ENCODE results near the gene RAD51B. TPM values are rescaled to one million over a fixed set of nuclear protein-coding genes. Genes with fewer than 3 reads are reported as not detected.

RAD51B gene
- total RNA-seq, 1 donor from 2014 or later = 25.1 TPM

- Mint-ChIP-seq H3K4me3 (ENCODE audit: low read depth) (no peak overlapping the region), H3K27ac (peak overlapping the region; percentile 80), H3K9me3 (peaks cover 11% of the 10 kb centered on the region), H3K27me3 (ENCODE audit: low read depth) (no peaks in the 10 kb centered on the region), H3K36me3 (ENCODE audit: low read depth) (peaks cover 2% of the 10 kb centered on the region), H3K4me1 (ENCODE audit: low read depth) (peaks cover 53% of the 10 kb centered on the region)
- intact Hi-C loops (cut with micrococcal nuclease) = loop anchor here (2.0 to 10.0 kb wide), 3 partner anchors 54 to 260 kb away; no protein-coding TSS in a partner anchor
- no peak for DNase-seq (ENCODE audit: low spot score)
Measured at GRCh38 chr14:68665131-68665530, 845.6 kb downstream of the RAD51B start.

- peaks cover 11% of the 10 kb centered on the region for H3K9me3 Mint-ChIP-seq
- DNase-seq (ENCODE audit: low spot score) = no peak
- intact Hi-C loops (cut with micrococcal nuclease) = loop anchor here (2.0 to 10.0 kb wide), 3 partner anchors 53 to 261 kb away; no protein-coding TSS in a partner anchor
- H3K27me3 Mint-ChIP-seq (ENCODE audit: low read depth) = no peaks in the 10 kb centered on the region
- peaks cover 2% of the 10 kb centered on the region for H3K36me3 Mint-ChIP-seq (ENCODE audit: low read depth)
- no peak overlapping the region for H3K4me3 Mint-ChIP-seq (ENCODE audit: low read depth)
- peaks cover 52% of the 10 kb centered on the region for H3K4me1 Mint-ChIP-seq (ENCODE audit: low read depth)
- no peak overlapping the region for H3K27ac Mint-ChIP-seq
Measured at GRCh38 chr14:68665792-68666204, 846.2 kb downstream of the RAD51B start.

- Mint-ChIP-seq H3K36me3 (ENCODE audit: low read depth) (peaks cover 2% of the 10 kb centered on the region), H3K9me3 (peaks cover 11% of the 10 kb centered on the region), H3K27ac (no peak overlapping the region), H3K27me3 (ENCODE audit: low read depth) (no peaks in the 10 kb centered on the region), H3K4me1 (ENCODE audit: low read depth) (peaks cover 49% of the 10 kb centered on the region), H3K4me3 (ENCODE audit: low read depth) (no peak overlapping the region)
- intact Hi-C loops (cut with micrococcal nuclease) = loop anchor here (10.0 kb wide), 1 partner anchor 261 kb away; no protein-coding TSS in a partner anchor
- no peak for DNase-seq (ENCODE audit: low spot score)
Measured at GRCh38 chr14:68666236-68666635, 846.7 kb downstream of the RAD51B start.

GRCh38 chr14:68666899-68667298, 847.3 kb downstream of the RAD51B start:
- peaks cover 46% of the 10 kb centered on the region for H3K4me1 Mint-ChIP-seq (ENCODE audit: low read depth)

GRCh38 chr14:68667313-68667791, 847.8 kb downstream of the RAD51B start:
- Mint-ChIP-seq H3K27me3 (ENCODE audit: low read depth) (no peaks in the 10 kb centered on the region), H3K4me3 (ENCODE audit: low read depth) (no peak overlapping the region), H3K27ac (no peak overlapping the region), H3K36me3 (ENCODE audit: low read depth) (peaks cover 2% of the 10 kb centered on the region), H3K4me1 (ENCODE audit: low read depth) (peaks cover 41% of the 10 kb centered on the region), H3K9me3 (peaks cover 11% of the 10 kb centered on the region)
- DNase-seq (ENCODE audit: low spot score) = no peak
- intact Hi-C loops (cut with micrococcal nuclease) = loop anchor here (10.0 kb wide), 1 partner anchor 263 kb away; no protein-coding TSS in a partner anchor

More at GRCh38 chr14:68666899-68667298, 847.3 kb downstream of the RAD51B start:
- Mint-ChIP-seq H3K27me3 (ENCODE audit: low read depth) (no peaks in the 10 kb centered on the region), H3K9me3 (peaks cover 11% of the 10 kb centered on the region), H3K27ac (no peak overlapping the region), H3K36me3 (ENCODE audit: low read depth) (peaks cover 2% of the 10 kb centered on the region), H3K4me3 (ENCODE audit: low read depth) (no peak overlapping the region)
- intact Hi-C loops (cut with micrococcal nuclease) = loop anchor here (10.0 kb wide), 1 partner anchor 262 kb away; no protein-coding TSS in a partner anchor
- DNase-seq (ENCODE audit: low spot score) = no peak

GRCh38 chr14:68668028-68668427, 848.4 kb downstream of the RAD51B start:
- Mint-ChIP-seq H3K4me3 (ENCODE audit: low read depth) (no peak overlapping the region), H3K9me3 (peaks cover 11% of the 10 kb centered on the region), H3K27me3 (ENCODE audit: low read depth) (no peaks in the 10 kb centered on the region), H3K36me3 (ENCODE audit: low read depth) (peaks cover 2% of the 10 kb centered on the region), H3K27ac (no peak overlapping the region), H3K4me1 (ENCODE audit: low read depth) (peaks cover 36% of the 10 kb centered on the region)
- intact Hi-C loops (cut with micrococcal nuclease) = loop anchor here (10.0 kb wide), 1 partner anchor 263 kb away; no protein-coding TSS in a partner anchor
- no peak for DNase-seq (ENCODE audit: low spot score)

- Mint-ChIP-seq H3K27me3 (ENCODE audit: low read depth) (no peaks in the 10 kb centered on the region), H3K4me3 (ENCODE audit: low read depth) (no peak overlapping the region), H3K4me1 (ENCODE audit: low read depth) (peaks cover 31% of the 10 kb centered on the region), H3K27ac (no peak overlapping the region), H3K9me3 (peaks cover 11% of the 10 kb centered on the region), H3K36me3 (ENCODE audit: low read depth) (peaks cover 2% of the 10 kb centered on the region)
- intact Hi-C loops (cut with micrococcal nuclease) = loop anchor here (10.0 kb wide), 1 partner anchor 264 kb away; no protein-coding TSS in a partner anchor
- no peak for DNase-seq (ENCODE audit: low spot score)
Measured at GRCh38 chr14:68668531-68668930, 849.0 kb downstream of the RAD51B start.

GRCh38 chr14:68669111-68669511, 849.5 kb downstream of the RAD51B start:
- H3K4me3 Mint-ChIP-seq (ENCODE audit: low read depth) = no peak overlapping the region
- H3K36me3 Mint-ChIP-seq (ENCODE audit: low read depth) = peaks cover 2% of the 10 kb centered on the region
- H3K9me3 Mint-ChIP-seq = peaks cover 11% of the 10 kb centered on the region
- no peaks in the 10 kb centered on the region for H3K27me3 Mint-ChIP-seq (ENCODE audit: low read depth)
- DNase-seq (ENCODE audit: low spot score) = no peak
- H3K4me1 Mint-ChIP-seq (ENCODE audit: low read depth) = peaks cover 26% of the 10 kb centered on the region
- H3K27ac Mint-ChIP-seq = no peak overlapping the region
- intact Hi-C loops (cut with micrococcal nuclease) = loop anchor here (10.0 kb wide), 1 partner anchor 264 kb away; no protein-coding TSS in a partner anchor

GRCh38 chr14:68669603-68670358, 850.2 kb downstream of the RAD51B start:
- intact Hi-C loops (cut with micrococcal nuclease) = loop anchor here (10.0 kb wide), 1 partner anchor 265 kb away; no protein-coding TSS in a partner anchor
- H3K36me3 Mint-ChIP-seq (ENCODE audit: low read depth) = peaks cover 2% of the 10 kb centered on the region
- H3K4me1 Mint-ChIP-seq (ENCODE audit: low read depth) = peaks cover 19% of the 10 kb centered on the region
- H3K27ac Mint-ChIP-seq = no peak overlapping the region
- peaks cover 10% of the 10 kb centered on the region for H3K9me3 Mint-ChIP-seq
- H3K4me3 Mint-ChIP-seq (ENCODE audit: low read depth) = no peak overlapping the region
- no peak for DNase-seq (ENCODE audit: low spot score)
- no peaks in the 10 kb centered on the region for H3K27me3 Mint-ChIP-seq (ENCODE audit: low read depth)

GRCh38 chr14:68670359-68670715, 850.8 kb downstream of the RAD51B start:
- Mint-ChIP-seq H3K4me1 (ENCODE audit: low read depth) (peaks cover 14% of the 10 kb centered on the region), H3K27ac (no peak overlapping the region), H3K27me3 (ENCODE audit: low read depth) (no peaks in the 10 kb centered on the region), H3K36me3 (ENCODE audit: low read depth) (peaks cover 2% of the 10 kb centered on the region), H3K4me3 (ENCODE audit: low read depth) (no peak overlapping the region), H3K9me3 (peaks cover 7% of the 10 kb centered on the region)
- intact Hi-C loops (cut with micrococcal nuclease) = no loop called here
- DNase-seq (ENCODE audit: low spot score) = no peak

- intact Hi-C loops (cut with micrococcal nuclease) = no loop called here
- Mint-ChIP-seq H3K36me3 (ENCODE audit: low read depth) (peaks cover under 1% of the 10 kb centered on the region), H3K4me1 (ENCODE audit: low read depth) (peaks cover under 1% of the 10 kb centered on the region), H3K27me3 (ENCODE audit: low read depth) (no peaks in the 10 kb centered on the region), H3K27ac (no peak overlapping the region), H3K4me3 (ENCODE audit: low read depth) (no peak overlapping the region), H3K9me3 (peaks cover 1% of the 10 kb centered on the region)
- no peak for DNase-seq (ENCODE audit: low spot score)
Measured at GRCh38 chr14:68671909-68672308, 852.3 kb downstream of the RAD51B start.

- intact Hi-C loops (cut with micrococcal nuclease) = no loop called here
- peaks cover 6% of the 10 kb centered on the region for H3K4me1 Mint-ChIP-seq (ENCODE audit: low read depth)
- no peak overlapping the region for H3K27ac Mint-ChIP-seq
- no peak overlapping the region for H3K4me3 Mint-ChIP-seq (ENCODE audit: low read depth)
- no peaks in the 10 kb centered on the region for H3K9me3 Mint-ChIP-seq
- no peaks in the 10 kb centered on the region for H3K27me3 Mint-ChIP-seq (ENCODE audit: low read depth)
- no peaks in the 10 kb centered on the region for H3K36me3 Mint-ChIP-seq (ENCODE audit: low read depth)
- DNase-seq (ENCODE audit: low spot score) = no peak
Measured at GRCh38 chr14:68672609-68673285, 853.2 kb downstream of the RAD51B start.

Data from activated T-helper 2 cell treated with anti-CD3 and anti-CD28 coated beads, Interferon-gamma antibody, Interleukin-2, Interleukin-4, amounts not matched to agents 10 μg/mL and 5 μg/mL and 100 μg/mL, durations not matched to agents 14 hours and 24 hours and 36 hours (primary cell).